ENCODE measurements around the gene NELL1. TPM values are rescaled to one million over a fixed set of nuclear protein-coding genes. Genes with fewer than 3 reads are reported as not detected.

NELL1 gene
- total RNA-seq, 1 experiment from 2014 or later: not detected

GRCh38 chr11:21350613-21351012, 681.2 kb downstream of the NELL1 start:
- Mint-ChIP-seq H3K27ac (ENCODE audit: unreplicated experiment) (no peak overlapping the region), H3K4me3 (ENCODE audit: unreplicated experiment) (no peak overlapping the region), H3K4me1 (ENCODE audit: low read depth, unreplicated experiment) (no peaks in the 10 kb centered on the region), H3K27me3 (ENCODE audit: insufficient read depth, unreplicated experiment) (no peaks in the 10 kb centered on the region), H3K9me3 (ENCODE audit: unreplicated experiment) (no peaks in the 10 kb centered on the region), H3K36me3 (ENCODE audit: insufficient read depth, unreplicated experiment) (no peaks in the 10 kb centered on the region)
- CTCF ChIA-PET: no interaction called here
- intact Hi-C loops (cut with micrococcal nuclease; ENCODE audit: unreplicated experiment): no loop called here
- no peak for DNase-seq
- Histone ChIP-seq H3K9me3 (no peaks in the 10 kb centered on the region), H3K4me1 (no peaks in the 10 kb centered on the region), H3K4me3 (ENCODE audit: low read depth, low read length) (no peak overlapping the region), H3K27me3 (replicated peaks; ENCODE audit: control insufficient read depth, insufficient read depth, low read length) (no peaks in the 10 kb centered on the region), H3K36me3 (ENCODE audit: control insufficient read depth, insufficient read depth, low read length) (no peaks in the 10 kb centered on the region)
- POLR2A ChIA-PET: no interaction called here
- no TSS peak for BruUV-seq (replicated peaks)
- no peak for TF ChIP-seq CTCF (IDR thresholded peaks at IDR 0.05; ENCODE audit: insufficient read depth in 1 of 2, low read depth in 1 of 2, low read length in 1 of 2, severe bottlenecking in 1 of 2, unreplicated experiment in 1 of 2)

- CTCF ChIA-PET: no interaction called here
- no peak overlapping the region for H3K4me3 ChIP-seq (ENCODE audit: low read depth, low read length)
- BruUV-seq (replicated peaks): no TSS peak
These were observed 684.0 kb downstream of the NELL1 start for GRCh38 chr11:21353425-21353824.

GRCh38 chr11:21364866-21365624, 695.7 kb downstream of the NELL1 start:
- no peak for DNase-seq
- H3K4me3 Mint-ChIP-seq (ENCODE audit: unreplicated experiment): no peak overlapping the region
- no peaks in the 10 kb centered on the region for H3K27me3 Mint-ChIP-seq (ENCODE audit: insufficient read depth, unreplicated experiment)
- intact Hi-C loops (cut with micrococcal nuclease; ENCODE audit: unreplicated experiment): no loop called here
- Histone ChIP-seq H3K4me1 (no peaks in the 10 kb centered on the region), H3K4me3 (ENCODE audit: low read depth, low read length) (no peak overlapping the region), H3K36me3 (ENCODE audit: control insufficient read depth, insufficient read depth, low read length) (no peaks in the 10 kb centered on the region), H3K9me3 (no peaks in the 10 kb centered on the region), H3K27me3 (replicated peaks; ENCODE audit: control insufficient read depth, insufficient read depth, low read length) (no peaks in the 10 kb centered on the region)
- no peaks in the 10 kb centered on the region for H3K36me3 Mint-ChIP-seq (ENCODE audit: insufficient read depth, unreplicated experiment)
- ChIA-PET POLR2A (no interaction called here), CTCF (no interaction called here)
- no peaks in the 10 kb centered on the region for H3K9me3 Mint-ChIP-seq (ENCODE audit: unreplicated experiment)
- H3K27ac Mint-ChIP-seq (ENCODE audit: unreplicated experiment): no peak overlapping the region
- no peak for TF ChIP-seq CTCF (IDR thresholded peaks at IDR 0.05; ENCODE audit: insufficient read depth in 1 of 2, low read depth in 1 of 2, low read length in 1 of 2, severe bottlenecking in 1 of 2, unreplicated experiment in 1 of 2)
- no peaks in the 10 kb centered on the region for H3K4me1 Mint-ChIP-seq (ENCODE audit: low read depth, unreplicated experiment)
- no TSS peak for BruUV-seq (replicated peaks)

More at GRCh38 chr11:21353425-21353824, 684.0 kb downstream of the NELL1 start:
- H3K27me3 Mint-ChIP-seq (ENCODE audit: insufficient read depth, unreplicated experiment): no peaks in the 10 kb centered on the region
- H3K27ac Mint-ChIP-seq (ENCODE audit: unreplicated experiment): no peak overlapping the region
- POLR2A ChIA-PET: no interaction called here
- Histone ChIP-seq H3K36me3 (ENCODE audit: control insufficient read depth, insufficient read depth, low read length) (no peaks in the 10 kb centered on the region), H3K9me3 (no peaks in the 10 kb centered on the region), H3K27me3 (replicated peaks; ENCODE audit: control insufficient read depth, insufficient read depth, low read length) (no peaks in the 10 kb centered on the region), H3K4me1 (no peaks in the 10 kb centered on the region)
- H3K36me3 Mint-ChIP-seq (ENCODE audit: insufficient read depth, unreplicated experiment): no peaks in the 10 kb centered on the region
- H3K4me3 Mint-ChIP-seq (ENCODE audit: unreplicated experiment): no peak overlapping the region
- H3K9me3 Mint-ChIP-seq (ENCODE audit: unreplicated experiment): no peaks in the 10 kb centered on the region
- TF ChIP-seq CTCF (IDR thresholded peaks at IDR 0.05; ENCODE audit: insufficient read depth in 1 of 2, low read depth in 1 of 2, low read length in 1 of 2, severe bottlenecking in 1 of 2, unreplicated experiment in 1 of 2): no peak
- H3K4me1 Mint-ChIP-seq (ENCODE audit: low read depth, unreplicated experiment): no peaks in the 10 kb centered on the region
- intact Hi-C loops (cut with micrococcal nuclease; ENCODE audit: unreplicated experiment): no loop called here
- DNase-seq: no peak

Data from Caco-2 (cell line).